HL-60 (cell line): ENCODE data around the gene ADIG.

Experiments used
- GABPA ChIP-seq: IDR thresholded peaks from 2 replicates; pipeline ENCODE4 v1.6.1; 2012; ENCODE audit warnings: low read depth
- POLR2AphosphoS5 ChIP-seq: IDR thresholded peaks from 2 replicates; pipeline ENCODE4 v1.6.1; 2012; ENCODE audit warnings: low read depth
- TF ChIP-seq, protein P1 (sequence below): IDR thresholded peaks from 2 replicates; pipeline ENCODE4 v1.6.1; 2012; ENCODE audit warnings: low read depth; ENCODE audit not compliant: insufficient replicate concordance
- TF ChIP-seq, protein P2 (sequence below): IDR thresholded peaks from one replicate; pipeline ENCODE4 v1.5.1; 2011; ENCODE audit warnings: low read length, control low read depth, inconsistent platforms; ENCODE audit not compliant: insufficient read depth

DNA sequence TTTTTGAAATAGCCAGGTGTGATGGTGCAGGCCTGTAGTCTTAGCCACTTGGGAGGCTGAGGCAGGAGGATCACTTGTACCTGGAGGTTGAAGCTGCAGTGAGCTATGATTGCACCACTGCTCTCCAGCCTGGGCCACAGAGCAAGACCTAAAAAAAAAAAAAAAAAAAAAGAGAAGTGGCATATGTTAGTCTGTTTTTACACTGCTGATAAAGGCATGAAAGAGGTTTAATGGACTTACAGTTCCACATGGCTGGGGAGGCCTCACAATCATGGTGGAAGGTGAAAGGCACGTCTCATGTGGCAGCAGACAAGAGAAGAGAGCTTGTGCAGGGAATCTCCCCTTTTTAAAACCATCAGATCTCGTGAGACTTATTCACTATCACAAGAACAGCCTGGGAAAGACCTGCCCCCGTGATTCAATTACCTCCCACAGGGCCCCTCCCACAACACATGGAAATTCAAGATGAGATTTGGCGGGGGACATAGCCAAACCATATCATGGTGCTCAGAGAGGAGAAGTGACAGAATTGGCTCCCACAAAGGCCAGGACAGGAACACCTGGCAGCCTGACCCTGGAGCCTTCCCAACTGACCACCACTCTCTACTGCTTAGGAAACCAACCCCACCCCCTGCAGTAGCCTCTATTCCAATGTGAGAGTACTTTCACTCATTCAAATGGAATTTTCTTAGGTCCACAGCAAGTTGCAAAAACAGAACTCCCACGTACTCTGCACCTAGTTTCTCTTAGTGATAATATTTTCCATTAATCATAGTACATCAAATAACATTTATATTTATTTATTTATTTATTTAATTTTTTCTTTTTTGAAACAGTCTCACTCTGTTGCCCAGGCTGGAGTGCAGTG lies 50.4 kb downstream of the ADIG start:
- TF ChIP-seq, protein P1, sequence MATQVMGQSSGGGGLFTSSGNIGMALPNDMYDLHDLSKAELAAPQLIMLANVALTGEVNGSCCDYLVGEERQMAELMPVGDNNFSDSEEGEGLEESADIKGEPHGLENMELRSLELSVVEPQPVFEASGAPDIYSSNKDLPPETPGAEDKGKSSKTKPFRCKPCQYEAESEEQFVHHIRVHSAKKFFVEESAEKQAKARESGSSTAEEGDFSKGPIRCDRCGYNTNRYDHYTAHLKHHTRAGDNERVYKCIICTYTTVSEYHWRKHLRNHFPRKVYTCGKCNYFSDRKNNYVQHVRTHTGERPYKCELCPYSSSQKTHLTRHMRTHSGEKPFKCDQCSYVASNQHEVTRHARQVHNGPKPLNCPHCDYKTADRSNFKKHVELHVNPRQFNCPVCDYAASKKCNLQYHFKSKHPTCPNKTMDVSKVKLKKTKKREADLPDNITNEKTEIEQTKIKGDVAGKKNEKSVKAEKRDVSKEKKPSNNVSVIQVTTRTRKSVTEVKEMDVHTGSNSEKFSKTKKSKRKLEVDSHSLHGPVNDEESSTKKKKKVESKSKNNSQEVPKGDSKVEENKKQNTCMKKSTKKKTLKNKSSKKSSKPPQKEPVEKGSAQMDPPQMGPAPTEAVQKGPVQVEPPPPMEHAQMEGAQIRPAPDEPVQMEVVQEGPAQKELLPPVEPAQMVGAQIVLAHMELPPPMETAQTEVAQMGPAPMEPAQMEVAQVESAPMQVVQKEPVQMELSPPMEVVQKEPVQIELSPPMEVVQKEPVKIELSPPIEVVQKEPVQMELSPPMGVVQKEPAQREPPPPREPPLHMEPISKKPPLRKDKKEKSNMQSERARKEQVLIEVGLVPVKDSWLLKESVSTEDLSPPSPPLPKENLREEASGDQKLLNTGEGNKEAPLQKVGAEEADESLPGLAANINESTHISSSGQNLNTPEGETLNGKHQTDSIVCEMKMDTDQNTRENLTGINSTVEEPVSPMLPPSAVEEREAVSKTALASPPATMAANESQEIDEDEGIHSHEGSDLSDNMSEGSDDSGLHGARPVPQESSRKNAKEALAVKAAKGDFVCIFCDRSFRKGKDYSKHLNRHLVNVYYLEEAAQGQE: no peak
- TF ChIP-seq, protein P2, sequence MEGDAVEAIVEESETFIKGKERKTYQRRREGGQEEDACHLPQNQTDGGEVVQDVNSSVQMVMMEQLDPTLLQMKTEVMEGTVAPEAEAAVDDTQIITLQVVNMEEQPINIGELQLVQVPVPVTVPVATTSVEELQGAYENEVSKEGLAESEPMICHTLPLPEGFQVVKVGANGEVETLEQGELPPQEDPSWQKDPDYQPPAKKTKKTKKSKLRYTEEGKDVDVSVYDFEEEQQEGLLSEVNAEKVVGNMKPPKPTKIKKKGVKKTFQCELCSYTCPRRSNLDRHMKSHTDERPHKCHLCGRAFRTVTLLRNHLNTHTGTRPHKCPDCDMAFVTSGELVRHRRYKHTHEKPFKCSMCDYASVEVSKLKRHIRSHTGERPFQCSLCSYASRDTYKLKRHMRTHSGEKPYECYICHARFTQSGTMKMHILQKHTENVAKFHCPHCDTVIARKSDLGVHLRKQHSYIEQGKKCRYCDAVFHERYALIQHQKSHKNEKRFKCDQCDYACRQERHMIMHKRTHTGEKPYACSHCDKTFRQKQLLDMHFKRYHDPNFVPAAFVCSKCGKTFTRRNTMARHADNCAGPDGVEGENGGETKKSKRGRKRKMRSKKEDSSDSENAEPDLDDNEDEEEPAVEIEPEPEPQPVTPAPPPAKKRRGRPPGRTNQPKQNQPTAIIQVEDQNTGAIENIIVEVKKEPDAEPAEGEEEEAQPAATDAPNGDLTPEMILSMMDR: no peak
- TF ChIP-seq GABPA: no peak
- TF ChIP-seq POLR2AphosphoS5: no peak
